GM23248 (cell line): ENCODE results near the gene FAM131A. TPM values are rescaled to one million over a fixed set of nuclear protein-coding genes. Genes with fewer than 3 reads are reported as not detected.
A peak's percentile ranks its signal among the peaks of the same experiment; 100 is the strongest.

Source experiments
- DNase-seq: peaks from one replicate; pipeline ENCODE4 v3.0.0-alpha.2; 2015
- H2AFZ ChIP-seq: fragments of 200-600 bp; sonication (generic); 2 replicates; pipeline ENCODE4 v1.6.1; 2016; ENCODE audit warnings: antibody characterized with exemption
- H3F3A ChIP-seq: fragments of 200-600 bp; sonication (generic); 2 replicates; pipeline ENCODE4 v1.6.1; 2016; ENCODE audit warnings: mild to moderate bottlenecking, antibody characterized with exemption, mixed run types; ENCODE audit not compliant: insufficient read depth
- H3K27ac ChIP-seq: fragments of 200-600 bp; sonication (generic); 2 replicates; pipeline ENCODE4 v1.5.1; 2016; ENCODE audit warnings: mild to moderate bottlenecking
- H3K27me3 ChIP-seq: fragments of 200-600 bp; sonication (generic); replicated peaks from 2 replicates; pipeline ENCODE4 v1.6.1; 2016; ENCODE audit warnings: mild to moderate bottlenecking; ENCODE audit not compliant: insufficient read depth
- H3K36me3 ChIP-seq: fragments of 200-600 bp; sonication (generic); 2 replicates; pipeline ENCODE4 v1.6.1; 2016; ENCODE audit warnings: low read depth, mild to moderate bottlenecking
- H3K4me1 ChIP-seq: fragments of 200-600 bp; sonication (generic); 2 replicates; pipeline ENCODE4 v1.6.1; 2016; ENCODE audit warnings: mild to moderate bottlenecking; ENCODE audit not compliant: insufficient read depth
- H3K4me2 ChIP-seq: fragments of 200-600 bp; sonication (generic); one replicate; pipeline ENCODE4 v1.6.1; 2016; ENCODE audit warnings: mild to moderate bottlenecking; ENCODE audit not compliant: unreplicated experiment
- H3K4me3 ChIP-seq: fragments of 200-600 bp; sonication (generic); 2 replicates; pipeline ENCODE4 v1.5.1; 2016; ENCODE audit warnings: mild to moderate bottlenecking
- H3K79me2 ChIP-seq: fragments of 200-600 bp; sonication (generic); 2 replicates; pipeline ENCODE4 v1.6.1; 2016; ENCODE audit warnings: mild to moderate bottlenecking; ENCODE audit not compliant: insufficient read depth
- H3K9ac ChIP-seq: fragments of 200-600 bp; sonication (generic); 2 replicates; pipeline ENCODE4 v1.6.1; 2016; ENCODE audit warnings: mild to moderate bottlenecking
- H3K9me2 ChIP-seq: fragments of 200-600 bp; sonication (generic); 2 replicates; pipeline ENCODE4 v1.6.1; 2016; ENCODE audit warnings: mixed run types, mild to moderate bottlenecking, moderate library complexity; ENCODE audit not compliant: insufficient read depth
- H3K9me3 ChIP-seq: fragments of 200-600 bp; sonication (generic); one replicate; pipeline ENCODE4 v1.6.1; 2017; ENCODE audit warnings: low read depth
- H4K20me1 ChIP-seq: fragments of 200-600 bp; sonication (generic); 2 replicates; pipeline ENCODE4 v1.6.0; 2016; ENCODE audit not compliant: insufficient read depth
- EZH2 ChIP-seq: fragments of 200-600 bp; sonication (generic); IDR thresholded peaks from 2 replicates; pipeline ENCODE4 v1.6.1; 2018; ENCODE audit warnings: antibody characterized with exemption, mild to moderate bottlenecking; ENCODE audit not compliant: insufficient read depth, poor library complexity, severe bottlenecking
- EZH2phosphoT487 ChIP-seq: fragments of 200-600 bp; sonication (generic); IDR thresholded peaks from 2 replicates; pipeline ENCODE4 v1.6.1; 2018; ENCODE audit warnings: antibody characterized with exemption, moderate library complexity, mild to moderate bottlenecking, low read depth; ENCODE audit not compliant: insufficient read depth
- whole genome bisulfite sequencing, 2 experiments: methylation state at CpG; one replicate each; pipeline ENCODE4 v1.1.6; 2015 to 2017; ENCODE audit warnings: low lambda C conversion rate in 2 of 2, low coverage in 1 of 2; ENCODE audit errors: missing lambda C conversion rate in 2 of 2; 5-methylcytosine and 5-hydroxymethylcytosine counted together
- in situ Hi-C: fragments of 300-500 bp; cut with MboI; formaldehyde crosslinking; loops from 2 replicates; pipeline ENCODE4 v1.15.0; 2020
- polyA plus RNA-seq: library from polyadenylated mRNA; unstranded; fragments of >200 nt; fragmentation: Nextera tagmentation; extraction: Ambion mirVana; gene quantifications from 2 replicates; pipeline ENCODE4 v1.2.1, GENCODE V29; 2016
- total RNA-seq: library from RNA; depleted of rRNA; stranded (reverse); fragments of >200 nt; shearing (Covaris generic); gene quantifications from 2 replicates; pipeline ENCODE4 v1.2.3, GENCODE V29; 2014

Gene FAM131A
- total and polyA plus RNA-seq, 2 experiments from 2014 or later, result 7.0 to 24.5 TPM

DNA sequence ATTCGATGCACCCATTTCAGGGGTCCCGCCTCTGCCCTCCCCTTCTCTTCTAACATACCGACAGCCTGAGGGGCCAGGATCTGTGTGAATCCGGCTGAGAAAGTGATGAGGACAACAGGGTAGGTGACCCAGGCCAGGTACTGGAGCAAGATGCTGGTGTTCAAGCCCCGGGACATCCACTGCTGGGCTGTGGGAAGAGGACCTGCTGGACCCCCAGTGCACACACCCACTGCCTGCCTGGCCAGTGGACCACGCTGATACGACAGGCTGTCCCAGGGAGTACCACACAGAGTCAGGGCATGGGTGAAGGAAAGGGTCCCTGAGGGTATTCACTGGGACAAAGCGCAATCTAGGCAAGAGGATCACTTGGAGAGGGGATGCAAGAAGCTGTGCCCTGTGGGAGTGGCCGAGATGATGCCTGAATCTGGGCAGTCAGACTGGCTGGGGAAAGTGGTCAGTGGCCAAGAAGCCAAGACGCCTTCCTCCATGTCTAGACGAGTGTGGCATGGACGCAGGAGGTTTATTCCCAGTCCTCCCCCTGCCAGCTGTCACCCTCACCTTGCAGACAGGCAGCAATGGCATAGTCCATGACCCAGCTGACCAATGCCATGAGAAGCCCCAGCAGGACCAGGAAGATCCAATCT lies 20.8 kb downstream of the FAM131A start:
- Histone ChIP-seq H4K20me1 (no peaks in the 10 kb centered on the region), H3F3A (no peaks in the 10 kb centered on the region), H3K4me2 (no peak overlapping the region), H3K9me2 (no peaks in the 10 kb centered on the region), H3K36me3 (no peaks in the 10 kb centered on the region), H3K79me2 (0 out of 2 replicates have a peak, but pooled peaks cover 3% of the 10 kb centered on the region), H3K27me3 (no peaks in the 10 kb centered on the region), H3K4me3 (no peak overlapping the region), H3K9ac (no peak overlapping the region), H3K9me3 (no peaks in the 10 kb centered on the region), H3K27ac (no peak overlapping the region), H3K4me1 (0 out of 2 replicates have a peak, but pooled peaks cover 6% of the 10 kb centered on the region), H2AFZ (no peak overlapping the region)
- 82 to 90% methylated on average over 12 of the region's 12 CpGs for WGBS, 2 experiments
- DNase-seq, result no peak
- TF ChIP-seq EZH2 (no peak), EZH2phosphoT487 (no peak)
- in situ Hi-C loops, result loop anchor here (25.0 kb wide), 1 partner anchor 429 kb away; no protein-coding TSS in a partner anchor

DNA sequence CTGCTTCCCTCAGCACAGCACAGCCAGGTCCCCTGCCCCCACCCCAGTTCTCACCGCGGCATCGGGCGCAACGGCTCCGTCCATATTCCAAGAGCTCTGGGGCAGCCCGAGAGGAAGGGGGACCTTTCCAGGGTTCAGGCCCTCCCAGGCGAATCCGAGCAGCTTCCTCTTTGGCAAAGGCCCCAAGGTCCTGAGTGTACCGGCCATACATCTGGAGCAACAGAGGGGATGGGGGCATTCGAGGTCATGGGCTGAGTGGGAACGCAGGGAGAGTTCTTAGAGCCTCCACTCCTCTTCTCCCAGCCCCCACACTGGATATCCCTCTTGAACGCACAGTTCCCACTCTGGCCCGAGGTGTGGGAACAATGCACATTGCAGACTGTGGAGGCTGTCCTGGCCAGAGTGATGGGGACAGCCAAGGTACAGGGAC lies 21.5 kb downstream of the FAM131A start:
- Histone ChIP-seq H2AFZ (no peak overlapping the region), H3K36me3 (no peaks in the 10 kb centered on the region), H3K9me3 (no peaks in the 10 kb centered on the region), H3K79me2 (peaks cover 9% of the 10 kb centered on the region), H3K27ac (no peak overlapping the region), H3K4me1 (peaks cover 9% of the 10 kb centered on the region; the same call in 1 of the 2 replicates), H3K27me3 (no peaks in the 10 kb centered on the region), H3F3A (no peaks in the 10 kb centered on the region), H3K9me2 (no peaks in the 10 kb centered on the region), H3K4me3 (no peak overlapping the region), H4K20me1 (no peaks in the 10 kb centered on the region), H3K4me2 (no peak overlapping the region), H3K9ac (no peak overlapping the region)
- in situ Hi-C loops, result loop anchor here (25.0 kb wide), 1 partner anchor 428 kb away; no protein-coding TSS in a partner anchor
- no peak for DNase-seq
- WGBS, 2 experiments, result 86 to 93% methylated on average over 14 of the region's 14 CpGs
- TF ChIP-seq EZH2 (no peak), EZH2phosphoT487 (no peak)

DNA sequence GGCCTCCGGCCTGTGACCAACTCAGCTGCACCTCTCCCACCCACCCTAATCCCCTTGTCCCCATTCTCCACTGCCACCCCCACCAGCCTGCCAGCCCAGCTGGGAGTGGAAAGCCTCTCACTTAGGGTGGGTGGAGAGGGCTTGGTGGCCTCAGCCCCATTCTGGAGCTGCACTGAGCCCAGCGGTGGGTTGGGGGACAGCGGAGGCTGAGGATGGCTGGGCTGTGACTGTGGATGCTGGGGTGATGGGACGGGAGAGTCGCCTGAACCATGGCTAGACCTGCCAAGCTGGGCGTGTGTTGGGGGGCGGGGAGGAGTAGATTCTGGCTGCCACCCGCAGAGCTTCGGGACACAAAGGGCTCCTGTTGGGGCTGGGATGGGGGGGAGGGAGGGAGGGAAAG lies 22.2 kb downstream of the FAM131A start:
- Histone ChIP-seq H3K27ac (no peak overlapping the region), H4K20me1 (no peaks in the 10 kb centered on the region), H3K4me3 (no peak overlapping the region), H3K36me3 (no peaks in the 10 kb centered on the region), H3K27me3 (no peaks in the 10 kb centered on the region), H3K4me1 (peaks cover 15% of the 10 kb centered on the region), H2AFZ (no peak overlapping the region), H3K9ac (no peak overlapping the region), H3K4me2 (no peak overlapping the region), H3K9me3 (no peaks in the 10 kb centered on the region), H3K9me2 (no peaks in the 10 kb centered on the region), H3K79me2 (peaks cover 16% of the 10 kb centered on the region), H3F3A (0 out of 2 replicates have a peak, but pooled peaks cover under 1% of the 10 kb centered on the region)
- TF ChIP-seq EZH2phosphoT487 (no peak), EZH2 (no peak)
- no peak for DNase-seq
- 65 to 71% methylated on average over 7 to 9 of the region's 9 CpGs for WGBS, 2 experiments
- in situ Hi-C loops, result loop anchor here (25.0 kb wide), 1 partner anchor 428 kb away; no protein-coding TSS in a partner anchor

DNA sequence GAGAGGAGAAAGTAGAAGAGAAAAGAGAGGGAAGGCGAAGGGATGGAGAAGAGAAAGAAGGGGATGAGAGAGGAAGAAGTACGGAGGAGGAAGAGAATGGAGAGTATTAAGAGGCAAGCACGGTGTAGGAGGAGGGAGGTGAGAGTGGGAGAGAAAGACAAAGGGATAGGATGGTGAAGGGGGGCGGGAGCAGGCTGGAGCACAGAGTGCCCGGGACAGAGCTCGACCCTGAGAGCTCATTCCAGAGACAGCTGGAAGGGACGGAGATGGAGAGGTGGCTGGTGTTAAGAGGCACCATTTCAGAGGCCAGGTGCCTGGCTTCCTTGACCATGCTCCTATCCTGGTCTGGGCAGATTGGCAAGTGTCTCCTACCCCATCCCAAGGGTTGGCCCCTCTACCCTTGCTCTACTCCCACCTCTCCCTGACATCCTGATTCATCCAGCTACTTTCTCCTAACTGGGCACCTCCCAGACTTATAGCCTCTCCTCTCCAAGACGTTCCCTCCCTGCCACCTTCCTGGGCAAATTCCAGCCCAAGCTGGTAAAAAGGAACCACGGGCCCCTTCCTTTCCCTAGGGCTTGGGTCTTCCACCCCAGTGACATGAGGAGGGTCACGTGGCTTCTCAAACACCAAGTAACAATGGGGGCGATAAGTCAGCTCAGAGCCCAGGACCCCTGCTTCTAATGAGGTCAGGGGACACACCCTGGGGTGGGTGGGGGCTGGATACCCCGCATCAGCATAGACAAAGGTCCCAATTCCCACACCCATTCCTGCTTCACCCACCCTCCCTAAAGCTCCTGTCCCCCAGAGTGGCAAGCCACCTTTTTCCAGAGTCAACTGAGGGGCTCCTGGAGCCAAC lies 22.9 kb downstream of the FAM131A start:
- WGBS, 2 experiments, result 77 to 81% methylated on average over 10 to 12 of the region's 12 CpGs
- Histone ChIP-seq H3K9ac (peak overlapping the region; percentile 97; the same call in 1 of the 2 replicates), H2AFZ (peak overlapping the region; percentile 87; the same call in 1 of the 2 replicates), H3K9me2 (no peaks in the 10 kb centered on the region), H3K27me3 (no peaks in the 10 kb centered on the region), H3K27ac (no peak overlapping the region), H3K36me3 (peaks cover 7% of the 10 kb centered on the region; the same call in 1 of the 2 replicates), H3K4me1 (peaks cover 19% of the 10 kb centered on the region), H3K4me2 (peak overlapping the region; percentile 88), H3K79me2 (peaks cover 23% of the 10 kb centered on the region), H3F3A (peaks cover 8% of the 10 kb centered on the region; the same call in 1 of the 2 replicates), H3K4me3 (peak overlapping the region; percentile 85), H3K9me3 (no peaks in the 10 kb centered on the region), H4K20me1 (no peaks in the 10 kb centered on the region)
- no peak for DNase-seq
- in situ Hi-C loops, result loop anchor here (25.0 kb wide), 1 partner anchor 427 kb away; no protein-coding TSS in a partner anchor
- TF ChIP-seq EZH2phosphoT487 (no peak), EZH2 (no peak)
